HG03135 (cell line): ENCODE measurements around the gene BICD1.

Source experiments
- ATAC-seq: cut with Tn5 transposase; IDR thresholded peaks from one replicate; pipeline ENCODE4 v1.9.1; 2021; ENCODE audit warnings: mild to moderate bottlenecking, moderate library complexity; ENCODE audit not compliant: unreplicated experiment

BICD1 gene

DNA sequence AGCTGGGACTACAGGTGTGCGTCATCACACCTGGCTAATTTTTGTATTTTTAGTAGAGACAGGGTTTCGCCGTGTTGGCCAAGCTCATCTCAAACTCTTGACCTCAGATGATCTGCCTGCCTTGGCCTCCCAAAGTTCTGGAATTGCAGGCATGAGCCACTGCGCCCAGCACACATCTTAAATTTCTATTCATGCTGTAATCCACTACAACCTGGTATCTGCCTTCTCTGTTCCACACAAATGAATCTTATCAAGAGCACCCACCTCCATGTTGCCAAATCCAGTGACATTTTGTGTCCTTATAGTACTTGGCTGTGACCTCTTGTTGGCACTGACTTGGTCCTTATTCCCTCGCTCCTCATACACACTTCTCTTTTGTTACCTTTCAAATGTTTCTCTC, 5.8 kb upstream of the BICD1 start:
- ATAC-seq: no peak

GRCh38 chr12:32102234-32102633, 4.4 kb upstream of the BICD1 start:
- ATAC-seq: no peak

GRCh38 chr12:32104572-32105355, 1.9 kb upstream of the BICD1 start:
- ATAC-seq: no peak

GRCh38 chr12:32105986-32106516, 596 bp upstream of the BICD1 start:
- ATAC-seq: no peak

- ATAC-seq: peak; percentile 6
These were observed 966 bp downstream of the BICD1 start for GRCh38 chr12:32107359-32108267.

- no peak for ATAC-seq
These were observed 2.1 kb downstream of the BICD1 start for GRCh38 chr12:32108787-32109186.

DNA sequence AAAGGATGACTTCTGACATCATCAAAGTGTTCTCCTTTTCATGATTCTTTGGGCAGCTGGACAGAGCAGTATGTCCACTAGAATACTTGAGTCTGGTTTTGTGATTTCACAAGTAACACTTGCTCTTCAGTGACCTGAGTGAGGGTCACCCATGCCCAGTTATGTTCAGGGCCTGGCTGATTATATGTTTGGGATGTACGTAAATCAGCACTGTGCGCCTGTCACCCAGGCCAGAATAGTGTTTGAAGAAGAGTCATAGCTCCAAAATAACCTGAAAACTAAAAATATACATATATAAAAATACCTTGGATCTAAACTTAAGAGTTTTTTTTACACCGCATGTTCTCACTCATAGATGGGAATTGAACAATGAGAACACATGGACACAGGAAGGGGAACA, 3.8 kb downstream of the BICD1 start:
- ATAC-seq: no peak

DNA sequence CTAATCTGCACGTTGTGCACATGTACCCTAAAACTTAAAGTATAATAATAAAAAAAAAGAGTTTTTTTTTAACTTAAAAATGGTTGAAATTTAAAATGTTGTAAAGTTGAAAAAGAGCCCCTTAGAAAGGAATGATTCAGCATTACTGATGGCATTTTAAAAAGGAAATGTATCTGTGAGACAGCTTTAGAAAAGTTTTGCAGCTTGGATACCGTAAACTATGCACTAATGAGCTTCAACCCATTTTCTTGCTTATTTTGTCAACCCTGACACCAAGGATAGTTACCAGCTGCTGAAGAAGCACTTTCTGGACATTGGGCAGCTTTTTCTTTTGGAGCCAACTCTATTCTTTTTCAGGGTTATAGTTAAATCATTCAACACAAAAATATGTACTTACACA, 4.3 kb downstream of the BICD1 start:
- ATAC-seq: no peak

DNA sequence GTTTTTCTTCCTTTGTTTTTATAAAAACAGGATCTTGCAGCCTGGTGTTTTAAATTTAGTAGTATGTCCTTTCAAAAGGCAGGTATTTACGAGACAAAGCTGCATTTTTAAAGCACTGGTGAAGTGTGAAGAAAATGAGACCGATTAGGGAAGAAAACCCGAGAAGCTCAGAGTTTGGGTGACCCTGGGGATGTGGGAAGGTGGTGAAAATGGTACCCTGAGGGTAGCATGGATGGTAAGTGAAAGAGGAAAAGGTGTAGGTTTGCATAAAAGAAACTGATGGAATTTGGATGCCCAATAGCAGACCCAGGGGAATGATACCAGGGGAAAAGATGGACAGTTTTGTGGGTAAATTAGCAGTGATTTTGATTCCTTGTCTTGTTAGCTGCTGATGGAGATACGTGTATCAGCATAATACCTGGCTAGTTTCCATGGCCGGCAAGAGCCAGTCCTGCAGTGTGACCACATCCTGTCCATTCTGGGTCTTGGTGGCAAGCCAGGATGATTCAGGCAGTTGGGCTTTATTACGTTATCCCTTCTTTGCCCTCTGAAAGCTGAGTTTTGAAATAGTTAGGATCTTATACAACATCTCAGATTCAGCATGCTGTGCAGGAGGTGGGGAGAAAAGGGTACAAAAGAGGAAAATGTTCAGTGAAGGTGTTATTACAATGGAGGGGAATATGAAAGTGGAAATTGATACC, 8.9 kb downstream of the BICD1 start:
- ATAC-seq: no peak

GRCh38 chr12:32116897-32117296, 10.2 kb downstream of the BICD1 start:
- no peak for ATAC-seq

DNA sequence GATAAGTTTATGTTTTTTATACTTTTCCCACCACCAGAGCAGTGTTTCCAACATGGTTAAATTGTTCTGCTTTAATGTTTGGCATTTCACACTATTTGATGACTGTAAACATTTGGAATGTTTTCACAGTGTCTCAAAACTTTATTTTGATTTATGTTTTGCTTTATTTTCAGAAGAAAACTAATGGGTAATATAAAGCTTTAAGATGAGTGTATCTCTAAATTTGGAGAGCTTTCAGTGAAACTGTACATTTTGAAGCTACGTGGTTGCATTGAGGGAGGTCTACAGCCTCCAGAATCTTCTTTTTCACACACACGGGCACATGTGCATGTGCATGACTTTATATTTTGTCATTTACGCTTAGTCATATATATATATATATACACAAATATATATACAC, 10.7 kb downstream of the BICD1 start:
- ATAC-seq: no peak

- no peak for ATAC-seq
These were observed 12.2 kb downstream of the BICD1 start for GRCh38 chr12:32118806-32119205.

- ATAC-seq: peak; percentile 74
These were observed 13.8 kb downstream of the BICD1 start for GRCh38 chr12:32120419-32120818.

- ATAC-seq: no peak
These were observed 18.0 kb downstream of the BICD1 start for GRCh38 chr12:32124637-32125036.

DNA sequence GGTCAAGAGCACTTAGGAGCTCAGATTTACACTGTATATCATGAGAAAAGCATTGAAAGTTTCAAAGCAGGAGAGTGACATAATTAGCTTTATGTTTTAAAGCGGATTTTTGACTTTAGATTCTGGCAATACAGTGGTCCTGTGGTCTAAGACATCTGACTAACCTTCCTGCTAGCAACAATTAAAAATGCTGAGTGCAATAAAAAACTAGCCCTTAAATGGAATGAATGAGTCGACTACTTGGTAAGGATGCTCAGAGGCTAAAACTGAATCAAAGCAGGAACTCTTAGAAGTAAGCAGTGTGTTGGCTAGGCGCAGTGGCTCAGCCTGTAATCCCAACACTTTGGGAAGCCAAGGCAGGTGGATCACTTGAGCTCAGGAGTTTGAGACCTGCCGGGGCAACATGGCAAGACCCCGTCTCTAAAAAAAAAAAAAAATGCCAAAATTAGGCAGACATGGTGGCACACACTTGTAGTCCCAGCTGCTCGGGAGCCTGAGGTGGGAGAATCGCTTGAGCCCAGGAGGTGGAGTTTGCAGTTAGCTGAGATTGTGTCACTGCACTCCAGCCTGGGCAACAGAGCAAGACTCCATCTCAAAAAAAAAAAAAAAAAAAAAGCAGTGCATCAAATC, 18.9 kb downstream of the BICD1 start:
- no peak for ATAC-seq

- ATAC-seq: no peak
These were observed 20.1 kb downstream of the BICD1 start for GRCh38 chr12:32126720-32127119.

GRCh38 chr12:32131666-32132065, 25.0 kb downstream of the BICD1 start:
- ATAC-seq: no peak

DNA sequence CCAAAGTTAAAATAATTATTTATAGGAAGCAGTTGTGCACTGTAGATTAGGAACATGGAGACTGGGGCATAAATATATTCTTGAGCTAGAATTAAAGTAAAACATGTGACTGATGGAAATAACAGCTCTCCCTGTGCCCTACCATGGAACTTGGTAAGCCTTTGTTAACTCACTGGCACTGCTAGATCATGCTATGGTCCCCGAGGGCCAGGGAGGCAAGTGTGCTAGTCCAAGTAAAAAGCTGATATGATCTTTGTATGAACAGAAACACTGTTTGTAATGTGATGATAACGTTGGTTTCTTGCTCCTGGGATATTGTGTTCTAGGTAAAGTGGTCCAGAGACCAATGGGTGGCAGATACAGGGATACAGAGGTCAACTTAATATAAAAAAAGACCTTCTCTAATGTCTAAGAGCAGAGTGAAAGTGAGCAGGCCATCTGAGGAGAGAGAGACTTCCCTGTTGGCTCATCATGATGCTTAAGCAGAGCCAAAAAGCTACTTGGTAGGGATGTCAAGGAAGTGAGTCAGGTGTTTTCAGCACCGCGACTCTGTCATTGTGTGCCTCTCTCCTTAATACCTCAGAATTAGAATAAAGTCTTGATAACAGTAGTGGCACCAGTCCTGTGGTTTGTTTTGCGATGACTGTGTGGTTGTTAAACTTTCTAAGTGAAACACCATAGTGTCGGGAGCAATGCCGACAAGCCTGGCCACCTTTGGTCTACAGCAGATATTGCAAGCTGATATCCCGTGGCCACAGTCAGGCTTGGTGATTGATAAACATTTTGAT, 27.6 kb downstream of the BICD1 start:
- peak; percentile 60 for ATAC-seq

DNA sequence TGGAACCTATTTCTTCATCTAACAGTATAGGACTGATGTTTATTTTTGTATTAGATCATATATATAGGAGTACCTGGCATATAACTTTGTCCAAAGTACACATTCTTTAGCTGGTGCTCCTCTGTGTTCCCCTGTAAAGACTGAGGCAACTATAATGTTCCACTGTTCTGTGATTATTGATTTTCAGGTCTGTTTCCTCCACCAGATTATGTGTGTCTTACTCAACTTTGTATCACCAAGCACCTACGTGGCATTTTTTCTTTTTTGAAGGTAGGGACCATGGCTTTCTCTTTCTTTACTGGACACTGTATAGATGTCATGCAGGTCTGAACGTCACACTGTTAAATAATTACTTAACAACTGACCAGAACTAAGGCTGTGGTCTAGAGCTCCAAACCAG, 29.3 kb downstream of the BICD1 start:
- no peak for ATAC-seq

- ATAC-seq: no peak
These were observed 29.8 kb downstream of the BICD1 start for GRCh38 chr12:32136404-32136803.
